GM18511 (cell line): ENCODE data around the gene DCTN2.
"Not testable (repeated sequence)": the region's sequence is repeated elsewhere in the genome, so short reads cannot be mapped to it uniquely, and the experiment has no call there.

Source experiments
- ATAC-seq: cut with Tn5 transposase; IDR thresholded peaks from one replicate; pipeline ENCODE4 v1.9.1; 2021; ENCODE audit warnings: mild to moderate bottlenecking, moderate library complexity; ENCODE audit not compliant: unreplicated experiment

DCTN2 gene

DNA sequence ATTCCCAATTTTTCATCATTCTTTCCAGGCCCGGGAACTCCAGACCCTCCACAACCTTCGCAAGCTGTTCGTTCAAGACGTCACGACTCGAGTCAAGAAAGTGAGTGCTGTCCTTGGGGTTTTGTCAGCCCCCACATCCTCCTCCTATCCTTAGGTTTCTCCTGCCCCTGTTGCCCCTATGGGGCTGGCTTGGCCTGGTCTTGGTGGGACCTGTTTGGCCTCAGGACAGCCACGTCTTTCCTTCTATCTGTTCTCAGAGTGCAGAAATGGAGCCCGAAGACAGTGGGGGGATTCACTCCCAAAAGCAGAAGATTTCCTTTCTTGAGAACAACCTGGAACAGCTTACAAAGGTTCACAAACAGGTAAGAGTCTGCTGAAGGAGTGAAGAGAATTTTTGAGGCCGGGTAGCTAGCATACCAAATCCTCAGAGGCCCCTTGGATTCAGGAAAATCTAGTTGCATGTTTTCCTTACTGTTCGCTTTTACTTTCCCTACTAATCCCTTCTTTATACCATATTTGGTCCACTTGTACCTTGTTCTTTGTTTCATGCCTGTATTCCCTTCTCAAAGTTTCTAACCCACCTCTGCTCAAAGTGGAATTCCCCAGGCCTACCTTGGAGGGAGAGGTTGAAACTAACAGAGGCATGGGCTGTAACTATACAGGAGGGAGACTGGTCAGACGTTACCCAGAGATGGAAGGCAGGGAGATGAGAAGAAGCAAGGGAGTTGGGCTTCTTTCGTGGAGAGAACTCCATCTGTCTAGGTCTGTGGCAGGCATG is 31.2 kb upstream of the DCTN2 start:
- no peak for ATAC-seq

DNA sequence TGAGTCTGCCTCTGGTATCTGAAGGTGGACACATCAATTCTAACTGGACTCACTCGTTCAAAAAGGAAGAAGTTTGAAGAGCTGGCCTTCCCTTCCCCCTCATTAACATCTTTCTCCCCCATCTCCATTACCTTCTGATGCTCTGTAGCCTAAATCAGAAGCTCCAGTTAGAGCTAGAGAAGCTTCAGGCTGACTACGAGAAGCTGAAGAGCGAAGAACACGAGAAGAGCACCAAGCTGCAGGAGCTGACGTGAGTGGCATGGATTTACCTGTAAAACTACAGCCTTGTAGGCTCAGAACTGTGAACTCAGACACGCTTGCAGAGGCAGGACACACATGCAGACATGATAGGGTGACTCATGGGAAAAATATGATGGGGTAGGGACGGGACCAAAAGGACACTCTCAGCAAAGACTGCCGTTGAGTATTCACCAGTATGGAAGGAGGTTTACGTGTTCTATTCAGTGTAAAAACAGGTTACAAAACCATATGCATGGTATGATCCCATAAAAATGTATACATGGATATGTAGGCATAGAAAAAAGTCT is 29.7 kb upstream of the DCTN2 start:
- no peak for ATAC-seq

DNA sequence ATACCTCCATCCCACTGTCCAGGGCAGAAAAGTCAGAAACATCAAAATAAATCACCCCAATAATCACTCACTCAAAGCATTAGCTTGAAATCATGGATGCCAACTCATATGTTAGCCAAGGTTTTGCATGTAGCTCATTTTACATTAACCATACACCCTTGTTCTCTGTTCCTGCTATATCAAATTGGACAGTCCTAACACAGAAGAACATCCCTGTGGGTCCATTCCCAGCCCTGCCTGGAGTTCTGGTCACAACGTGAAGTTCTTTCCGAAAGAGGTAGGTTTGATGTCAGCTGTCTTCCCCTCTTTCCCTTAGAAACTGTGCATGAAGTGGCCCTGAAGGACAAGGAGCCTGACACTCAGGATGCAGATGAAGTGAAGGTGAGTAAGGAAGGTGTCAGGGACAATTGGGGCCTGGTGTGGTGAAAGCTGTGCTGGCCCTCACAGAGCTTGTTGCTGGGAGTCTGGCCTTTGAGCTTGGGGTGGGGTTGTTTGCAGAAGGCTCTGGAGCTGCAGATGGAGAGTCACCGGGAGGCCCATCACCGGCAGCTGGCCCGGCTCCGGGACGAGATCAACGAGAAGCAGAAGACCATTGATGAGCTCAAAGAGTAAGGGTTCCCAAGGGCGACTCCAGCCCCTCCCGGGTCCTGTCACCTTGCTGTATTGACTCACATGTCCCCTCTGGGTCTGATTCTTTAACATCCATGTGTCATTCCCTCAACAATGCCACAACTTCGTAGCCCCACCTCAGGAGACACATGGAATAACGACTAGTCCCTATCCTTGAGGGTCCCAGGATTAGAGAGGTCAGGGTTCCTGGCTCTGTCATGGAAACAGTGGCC is 29.0 kb upstream of the DCTN2 start:
- ATAC-seq, result no peak

DNA sequence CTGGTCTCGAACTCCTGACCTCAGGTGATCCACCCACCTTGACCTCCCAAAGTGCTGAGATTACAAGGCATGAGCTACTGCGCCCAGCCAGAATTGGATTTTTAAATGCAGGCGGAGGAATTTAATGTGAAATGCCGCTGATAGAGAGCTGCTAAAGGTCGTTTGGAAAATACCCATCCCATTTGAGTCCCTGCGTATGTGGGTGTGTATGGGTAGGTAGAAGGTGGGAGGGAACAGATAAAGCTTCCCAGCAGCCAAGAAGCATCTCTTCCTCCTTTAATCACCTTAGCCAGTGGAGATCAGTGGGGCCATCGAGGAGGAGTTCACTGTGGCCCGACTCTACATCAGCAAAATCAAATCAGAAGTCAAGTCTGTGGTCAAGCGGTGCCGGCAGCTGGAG is 27.8 kb upstream of the DCTN2 start:
- ATAC-seq, result no peak

DNA sequence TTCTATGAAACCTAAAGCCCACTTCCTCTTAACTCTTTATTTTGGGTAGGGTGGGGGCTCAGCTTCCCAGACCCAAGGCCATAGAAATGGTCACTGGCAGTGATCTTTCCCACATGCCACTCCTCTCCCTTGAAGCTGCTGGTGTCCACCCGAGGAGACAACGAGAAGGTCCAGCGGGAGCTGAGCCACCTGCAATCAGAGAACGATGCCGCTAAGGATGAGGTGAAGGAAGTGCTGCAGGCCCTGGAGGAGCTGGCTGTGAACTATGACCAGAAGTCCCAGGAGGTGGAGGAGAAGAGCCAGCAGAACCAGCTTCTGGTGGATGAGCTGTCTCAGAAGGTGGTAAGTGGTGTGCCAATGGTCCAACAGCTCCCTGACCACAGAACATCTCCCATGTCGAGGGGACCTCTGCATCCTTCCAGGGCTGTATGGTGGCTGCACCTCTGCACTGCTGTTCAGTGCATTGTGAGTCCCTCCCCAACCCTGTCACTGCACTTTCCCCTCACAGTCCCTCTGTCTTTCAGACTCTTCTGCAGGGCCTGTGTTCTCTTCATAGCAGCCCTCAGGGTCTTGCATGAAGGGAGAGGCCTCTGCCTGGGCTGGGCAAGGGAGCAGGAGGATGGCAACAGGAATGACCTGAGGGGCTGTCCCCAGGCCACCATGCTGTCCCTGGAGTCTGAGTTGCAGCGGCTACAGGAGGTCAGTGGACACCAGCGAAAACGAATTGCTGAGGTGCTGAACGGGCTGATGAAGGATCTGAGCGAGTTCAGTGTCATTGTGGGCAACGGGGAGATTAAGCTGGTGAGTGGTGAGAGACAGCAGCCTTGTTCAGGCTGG is 25.2 kb upstream of the DCTN2 start:
- ATAC-seq, result no peak

DNA sequence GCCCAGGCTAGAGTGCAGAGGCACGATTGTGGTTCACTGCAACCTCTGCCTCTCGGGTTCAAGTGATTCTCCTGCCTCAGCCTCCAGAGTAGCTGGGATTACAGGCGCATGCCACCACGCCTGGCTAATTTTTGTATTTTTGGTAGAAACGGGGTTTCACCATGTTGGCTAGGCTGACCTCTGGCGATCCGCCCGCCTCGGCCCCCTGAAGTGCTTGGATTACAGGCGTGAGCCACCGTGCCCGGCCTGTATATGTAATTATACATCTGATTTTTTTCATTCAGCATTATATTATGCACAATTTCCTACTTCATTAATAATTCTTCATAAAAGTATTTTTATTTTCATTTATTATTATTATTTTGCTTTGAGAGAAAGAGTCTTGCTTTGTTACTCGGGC is 23.4 kb upstream of the DCTN2 start:
- ATAC-seq, result not testable (repeated sequence)

DNA sequence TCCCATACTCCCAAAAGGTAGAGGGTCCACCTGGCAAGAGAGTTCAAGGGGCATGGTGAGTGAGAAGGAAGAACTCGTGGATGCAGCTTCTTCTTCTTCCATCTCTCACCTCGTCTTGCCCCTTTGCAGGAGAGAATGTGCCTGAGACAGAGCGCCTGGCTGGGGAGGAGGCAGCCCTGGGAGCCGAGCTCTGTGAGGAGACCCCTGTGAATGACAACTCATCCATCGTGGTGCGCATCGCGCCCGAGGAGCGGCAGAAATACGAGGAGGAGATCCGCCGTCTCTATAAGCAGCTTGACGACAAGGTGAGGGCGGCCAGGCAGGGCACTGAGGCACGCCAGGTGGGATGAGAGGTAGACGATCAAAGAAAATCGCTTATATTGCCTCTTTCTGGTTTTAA is 22.9 kb upstream of the DCTN2 start:
- no peak for ATAC-seq

DNA sequence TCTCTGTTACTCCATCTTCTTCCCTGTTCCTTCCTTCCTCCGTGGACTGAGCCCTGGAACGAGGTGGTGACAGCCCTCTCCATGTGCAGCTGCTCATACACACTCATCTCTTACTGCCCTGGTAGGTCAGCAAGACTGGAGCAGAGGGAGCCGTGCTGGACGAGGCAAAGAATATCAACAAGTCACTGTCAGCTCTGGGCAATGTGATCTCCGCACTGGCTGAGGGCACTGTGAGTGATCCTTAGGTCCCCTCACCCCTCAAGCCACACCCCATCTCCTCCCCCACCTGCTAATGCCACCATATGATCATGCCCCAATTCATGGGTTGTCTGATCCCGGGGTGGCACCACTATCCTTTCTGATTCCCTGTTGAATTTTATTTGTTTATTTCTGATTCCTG is 21.8 kb upstream of the DCTN2 start:
- no peak for ATAC-seq

DNA sequence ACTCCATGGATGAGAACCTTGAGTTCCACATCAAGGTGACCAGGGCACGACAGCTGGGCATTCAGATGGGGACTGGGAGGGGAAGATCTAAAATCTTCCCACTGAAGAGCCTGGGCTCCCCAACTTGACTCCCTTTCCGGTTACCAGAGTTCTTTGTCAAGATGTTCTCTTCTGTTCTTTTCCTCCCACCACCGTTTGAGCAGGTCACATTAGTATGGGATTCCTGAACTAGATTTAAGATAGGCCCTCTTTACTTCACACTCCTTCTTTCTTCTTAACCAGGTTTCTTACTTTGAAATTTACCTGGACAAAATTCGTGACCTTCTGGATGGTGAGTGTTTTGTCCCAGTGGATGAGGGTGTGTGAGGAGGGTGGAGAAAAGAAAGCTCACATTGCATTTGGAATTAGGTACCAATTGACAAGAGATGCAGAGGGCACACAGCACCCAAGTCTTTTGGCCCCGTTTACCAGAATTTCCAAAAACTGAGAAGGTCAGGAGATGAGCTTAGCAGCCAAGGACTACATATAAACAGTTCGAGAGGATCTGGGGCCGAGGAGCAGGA is 17.3 kb upstream of the DCTN2 start:
- ATAC-seq, result no peak

DNA sequence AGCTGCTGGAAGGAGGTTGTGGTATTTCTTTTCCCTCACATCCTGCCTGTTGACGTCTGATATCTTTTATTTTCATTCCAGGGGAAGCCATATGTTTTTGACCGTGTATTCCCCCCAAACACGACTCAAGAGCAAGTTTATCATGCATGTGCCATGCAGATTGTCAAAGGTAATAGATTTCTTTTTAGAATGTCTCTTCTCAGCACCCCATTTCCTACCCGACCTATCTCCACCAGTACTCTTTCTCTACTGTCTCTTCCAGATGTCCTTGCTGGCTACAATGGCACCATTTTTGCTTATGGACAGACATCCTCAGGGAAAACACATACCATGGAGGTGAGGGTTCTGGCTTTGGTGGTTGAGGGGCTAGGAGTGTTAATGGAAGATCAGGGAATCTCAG is 16.4 kb upstream of the DCTN2 start:
- no peak for ATAC-seq

DNA sequence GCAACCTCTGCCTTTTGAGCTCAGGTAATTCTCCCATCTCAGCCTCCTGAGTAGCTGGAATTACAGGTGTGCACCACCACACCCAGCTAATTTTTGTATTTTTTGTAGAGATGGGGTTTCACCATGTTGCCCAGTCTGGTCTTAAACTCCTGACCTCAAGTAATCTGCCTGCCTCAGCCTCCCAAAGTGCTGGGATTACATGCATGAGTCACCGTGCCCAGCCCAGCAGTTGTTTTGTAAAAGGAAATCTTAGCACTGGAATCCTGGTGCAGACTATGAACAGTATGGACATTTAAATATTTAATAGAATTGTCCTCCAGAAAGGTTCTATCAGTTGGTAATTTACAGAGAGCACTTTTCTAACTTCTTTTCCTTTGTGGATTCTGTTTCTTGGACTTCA is 14.1 kb upstream of the DCTN2 start:
- not testable (repeated sequence) for ATAC-seq

DNA sequence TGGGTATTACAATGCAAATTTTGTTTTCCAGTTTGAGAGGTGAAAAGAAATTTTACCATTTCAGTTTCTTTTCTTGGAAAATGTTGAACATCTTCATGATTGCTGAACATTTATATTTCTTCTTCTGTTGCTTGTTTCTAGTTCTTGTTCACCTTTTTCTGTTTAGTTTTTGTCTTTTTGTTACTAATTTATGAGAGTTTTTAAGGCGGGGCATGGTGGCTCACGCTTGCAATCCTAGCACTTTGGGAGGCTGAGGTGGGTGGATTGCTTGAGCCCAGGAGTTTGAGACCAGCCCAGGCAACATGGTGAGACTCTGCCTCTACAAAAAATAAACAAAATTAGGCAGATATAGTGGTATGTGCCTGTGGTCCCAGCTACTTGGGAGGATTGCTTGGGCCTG is 13.5 kb upstream of the DCTN2 start:
- no peak for ATAC-seq

DNA sequence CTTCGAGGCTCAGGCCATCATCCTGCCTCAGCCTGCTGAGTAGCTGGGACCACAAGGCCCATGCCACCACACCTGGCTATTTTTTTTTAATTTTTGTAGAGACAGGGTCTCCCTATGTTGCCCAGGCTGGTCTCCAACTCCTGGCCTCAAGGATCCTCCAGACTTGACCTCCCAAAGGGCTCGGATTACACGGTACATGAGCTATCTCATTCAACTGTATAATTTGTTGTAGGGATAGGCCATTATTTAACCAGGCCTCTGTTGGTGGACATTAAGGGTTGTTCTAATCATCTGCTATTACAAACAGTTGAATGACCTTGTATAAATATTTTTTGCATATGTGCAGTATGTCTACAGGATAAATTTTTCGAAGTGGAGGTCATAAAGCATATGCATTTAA is 11.9 kb upstream of the DCTN2 start:
- no peak for ATAC-seq

DNA sequence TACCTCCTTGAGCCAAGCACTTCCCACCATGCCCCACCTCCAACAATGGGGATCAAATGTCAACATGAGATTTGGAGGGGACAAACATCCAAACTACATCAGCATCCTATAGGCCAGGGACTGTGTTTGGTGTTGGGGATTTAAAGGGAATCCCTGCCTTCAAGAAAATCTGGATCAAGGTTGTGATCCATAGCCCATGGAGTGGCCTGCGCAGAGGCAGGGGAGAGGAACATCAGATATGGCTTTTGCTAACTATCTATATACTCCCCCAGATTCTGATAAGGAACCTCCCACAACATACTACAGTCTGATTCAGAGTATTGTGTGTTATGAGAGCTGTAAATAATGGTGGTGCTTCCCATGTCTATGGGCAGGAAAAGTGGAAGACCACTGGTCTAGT is 7.9 kb upstream of the DCTN2 start:
- no peak for ATAC-seq

DNA sequence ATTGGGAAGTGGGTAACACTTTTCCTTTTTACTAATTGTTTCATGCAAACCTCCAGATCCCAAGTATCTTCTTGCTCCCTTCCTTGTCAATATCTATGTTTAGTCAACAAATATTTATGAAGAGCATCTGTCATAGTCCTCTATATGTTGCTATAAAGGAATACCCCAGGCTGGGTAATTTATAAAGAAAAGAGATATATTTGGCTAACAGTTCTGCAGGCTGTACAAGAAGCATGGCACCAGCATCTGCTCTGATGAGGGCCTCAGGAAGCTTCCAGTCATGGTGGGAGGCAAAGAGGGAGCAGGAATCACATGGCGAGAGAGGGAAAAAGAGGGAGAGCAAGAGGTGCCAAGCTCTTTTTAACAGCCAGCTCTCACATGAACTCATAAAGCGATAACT is 7.5 kb upstream of the DCTN2 start:
- ATAC-seq, result no peak

DNA sequence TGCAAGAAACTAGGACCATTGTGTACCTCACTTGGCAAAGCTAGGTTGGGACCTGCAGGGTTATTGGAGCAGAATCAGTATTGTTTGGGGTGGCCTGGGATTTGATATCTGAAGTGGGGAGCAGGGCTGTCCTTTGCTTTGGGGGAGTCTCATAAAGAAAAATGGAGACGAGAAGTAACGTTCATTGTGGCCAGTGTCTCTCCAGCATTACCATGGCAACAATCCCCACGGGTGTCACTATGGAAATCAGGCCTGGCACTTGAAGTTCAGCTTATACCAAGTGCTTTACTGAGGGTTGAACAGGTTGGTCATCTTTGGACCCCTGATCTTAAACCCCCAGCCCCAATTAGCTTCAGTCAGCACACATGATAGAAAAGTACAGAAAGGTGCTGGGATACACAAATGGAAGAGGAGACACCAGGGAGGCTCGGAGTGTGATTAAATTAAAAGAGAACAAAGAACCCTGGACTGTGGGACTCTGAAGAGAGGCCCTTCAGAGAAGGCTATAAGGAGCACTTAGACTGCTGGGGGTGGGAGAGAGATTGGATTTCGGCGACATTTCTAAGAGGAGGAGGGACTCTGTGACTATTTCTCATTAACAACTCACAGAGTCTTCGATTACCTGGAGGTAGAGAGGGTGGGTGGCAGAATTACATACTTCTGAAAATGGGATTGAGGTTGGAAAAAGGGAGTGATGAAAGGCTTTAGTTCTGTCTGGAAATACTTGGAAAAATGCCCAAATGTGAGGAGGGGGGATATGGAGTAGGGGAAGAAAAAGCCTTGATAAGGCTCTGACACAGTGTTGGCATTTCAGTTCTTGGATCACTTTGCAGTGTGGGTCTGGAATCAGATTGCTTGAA is 6.6 kb upstream of the DCTN2 start:
- no peak for ATAC-seq

DNA sequence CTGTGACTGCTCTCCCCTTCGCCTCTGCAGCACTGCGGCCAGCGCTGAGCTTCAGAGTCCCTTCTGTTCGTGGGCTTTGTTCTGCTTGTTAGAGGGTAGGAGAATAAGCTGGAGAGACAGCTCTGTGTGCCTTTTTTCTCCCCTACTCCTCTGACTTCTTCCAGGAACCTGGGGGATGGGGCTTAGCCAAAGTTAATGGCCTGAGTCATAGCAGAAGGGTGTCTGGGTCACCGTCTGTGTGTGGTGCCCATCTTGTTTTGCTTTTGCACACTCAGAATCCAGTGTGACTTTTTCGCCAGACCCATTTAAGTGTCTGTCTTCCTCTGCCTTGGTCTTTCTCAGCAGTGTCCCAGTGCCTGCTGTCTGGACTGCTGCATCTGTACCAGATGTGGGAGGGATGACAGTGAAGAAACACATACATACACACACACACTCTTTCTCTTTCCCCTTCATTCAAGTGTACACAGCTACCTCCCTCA is 5.9 kb upstream of the DCTN2 start:
- no peak for ATAC-seq

DNA sequence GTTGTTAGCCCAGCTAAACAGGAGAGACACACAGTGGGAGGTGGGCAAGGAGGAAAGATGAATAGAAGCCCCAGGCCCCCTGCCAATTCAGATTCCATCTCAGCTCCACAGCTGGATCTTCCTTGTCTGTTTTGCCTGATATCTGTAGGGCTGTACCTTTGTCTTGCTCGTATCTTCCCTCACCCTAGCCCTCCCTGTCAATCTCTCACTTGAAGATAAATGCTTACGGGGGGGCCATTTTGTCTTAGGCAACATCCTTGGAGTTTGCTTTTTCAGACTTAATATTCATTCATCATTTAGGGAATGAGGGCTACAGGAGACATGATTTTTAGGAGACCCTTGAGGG is 5.3 kb upstream of the DCTN2 start:
- ATAC-seq, result no peak

DNA sequence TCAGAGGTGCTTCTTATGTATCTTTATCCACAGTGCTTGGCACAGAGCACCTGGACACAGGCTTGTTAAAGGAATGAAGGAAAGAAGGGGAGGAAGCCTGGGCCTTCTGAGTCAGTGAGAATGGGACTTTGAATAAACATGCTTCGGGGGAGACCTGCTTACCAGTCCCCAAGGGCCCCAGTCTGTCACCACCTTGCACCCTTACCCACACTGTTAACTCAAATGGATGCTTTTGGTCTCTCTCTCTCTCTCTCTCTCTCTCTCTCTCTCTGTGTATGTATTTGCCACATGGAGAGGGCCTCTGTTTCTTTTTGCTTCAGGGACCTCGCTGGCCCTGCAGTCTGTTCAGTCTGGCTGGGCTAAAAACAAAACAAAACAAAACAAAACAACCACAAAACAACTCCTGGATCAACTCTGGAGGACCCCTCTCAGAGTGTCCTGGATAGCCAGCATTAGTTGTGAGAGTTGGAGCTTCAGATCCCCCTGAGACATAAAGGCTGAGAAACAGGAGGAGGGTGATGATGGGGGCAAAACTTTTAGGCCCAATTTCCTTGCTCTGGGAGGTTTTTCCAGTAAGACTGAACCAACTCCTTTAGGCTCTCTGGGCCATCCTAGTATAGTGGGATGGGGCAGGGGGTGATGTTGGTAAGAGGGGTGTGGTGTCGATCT is 4.8 kb upstream of the DCTN2 start:
- ATAC-seq, result no peak
